GM12878 (cell line): Measurements from ENCODE around the gene PRLH.

ENCODE experiments used
- ATF2 ChIP-seq: IDR thresholded peaks from 2 replicates; pipeline ENCODE4 v1.6.1; 2012; ENCODE audit warnings: low read length, inconsistent platforms
- CEBPB ChIP-seq, 2 experiments: fragments of 150-350 bp in 1 of 2; IDR thresholded peaks; 2 replicates each; pipeline ENCODE4 v1.6.1; 2012 to 2014; ENCODE audit warnings: low read depth in 2 of 2, low read length in 2 of 2, borderline replicate concordance in 1 of 2, inconsistent platforms in 1 of 2
- CREB1 ChIP-seq: IDR thresholded peaks from 2 replicates; pipeline ENCODE4 v1.6.1; 2012; ENCODE audit warnings: low read depth, mild to moderate bottlenecking, inconsistent platforms
- HDGF ChIP-seq: fragments of 450-650 bp; IDR thresholded peaks from 2 replicates; pipeline ENCODE4 v1.6.1; 2016; ENCODE audit warnings: antibody characterized with exemption
- MTA2 ChIP-seq: fragments of 450-650 bp; IDR thresholded peaks from 2 replicates; pipeline ENCODE4 v1.6.1; 2016; ENCODE audit warnings: low read depth, mild to moderate bottlenecking, moderate library complexity
- MYC ChIP-seq: IDR thresholded peaks from 2 replicates; pipeline ENCODE4 v1.6.1; 2011; ENCODE audit warnings: mild to moderate bottlenecking, low read length, moderate library complexity, inconsistent platforms; ENCODE audit not compliant: insufficient read depth, insufficient replicate concordance, insufficient read length, severe bottlenecking
- NR2F1 ChIP-seq: fragments of 450-650 bp; conservative IDR thresholded peaks from 2 replicates; pipeline ENCODE4 v1.6.1; 2017; ENCODE audit warnings: mild to moderate bottlenecking
- POLR2AphosphoS2 ChIP-seq: IDR thresholded peaks from 2 replicates; pipeline ENCODE4 v1.6.1; 2011; ENCODE audit warnings: low read depth, mild to moderate bottlenecking, low read length, improper control_type of control experiment, moderate library complexity
- POLR2AphosphoS5 ChIP-seq: IDR thresholded peaks from 2 replicates; pipeline ENCODE4 v1.6.1; 2011; ENCODE audit warnings: mild to moderate bottlenecking, low read length, inconsistent platforms
- RAD21 ChIP-seq: IDR thresholded peaks from 2 replicates; pipeline ENCODE4 v1.6.1; 2011; ENCODE audit warnings: mild to moderate bottlenecking, low read depth, low read length, moderate library complexity; ENCODE audit not compliant: insufficient read depth
- RB1 ChIP-seq: fragments of 450-650 bp; formaldehyde crosslinking; IDR thresholded peaks from 2 replicates; pipeline ENCODE4 v1.6.1; 2017; ENCODE audit warnings: mild to moderate bottlenecking, borderline replicate concordance
- RBBP5 ChIP-seq: fragments of 200-600 bp; sonication (generic); conservative IDR thresholded peaks from 2 replicates; pipeline ENCODE4 v1.6.1; 2016
- SP1 ChIP-seq: IDR thresholded peaks from one replicate; pipeline ENCODE4 v1.6.1; 2011; ENCODE audit warnings: low read depth, low read length
- TAF1 ChIP-seq: IDR thresholded peaks from 2 replicates; pipeline ENCODE4 v1.6.1; 2011; ENCODE audit warnings: mild to moderate bottlenecking, low read depth, low read length, borderline replicate concordance

- TF ChIP-seq TAF1 (no peak), SP1 (no peak), HDGF (no peak), MTA2 (no peak), RB1 (no peak), POLR2AphosphoS5 (no peak), ATF2 (no peak), RBBP5 (no peak), RAD21 (no peak), CEBPB (IDR thresholded peaks at IDR 0.05; ENCODE audit: borderline replicate concordance in 1 of 2, low read depth in 2 of 2, low read length in 2 of 2) (no peak), MYC (no peak), POLR2AphosphoS2 (no peak), CREB1 (no peak), NR2F1 (no peak)
Measured at GRCh38 chr2:237585590-237586221, 19.3 kb downstream of the PRLH start.
